NCI-H748 treated with DMSO at 0.1 percent for 48 hours (cell line): ENCODE measurements around the gene SAE1.

Experiments used
- DNase-seq: peaks from one replicate; lab custom pipeline; 2025; lab: John Stamatoyannopoulos, UW

SAE1 gene

DNA sequence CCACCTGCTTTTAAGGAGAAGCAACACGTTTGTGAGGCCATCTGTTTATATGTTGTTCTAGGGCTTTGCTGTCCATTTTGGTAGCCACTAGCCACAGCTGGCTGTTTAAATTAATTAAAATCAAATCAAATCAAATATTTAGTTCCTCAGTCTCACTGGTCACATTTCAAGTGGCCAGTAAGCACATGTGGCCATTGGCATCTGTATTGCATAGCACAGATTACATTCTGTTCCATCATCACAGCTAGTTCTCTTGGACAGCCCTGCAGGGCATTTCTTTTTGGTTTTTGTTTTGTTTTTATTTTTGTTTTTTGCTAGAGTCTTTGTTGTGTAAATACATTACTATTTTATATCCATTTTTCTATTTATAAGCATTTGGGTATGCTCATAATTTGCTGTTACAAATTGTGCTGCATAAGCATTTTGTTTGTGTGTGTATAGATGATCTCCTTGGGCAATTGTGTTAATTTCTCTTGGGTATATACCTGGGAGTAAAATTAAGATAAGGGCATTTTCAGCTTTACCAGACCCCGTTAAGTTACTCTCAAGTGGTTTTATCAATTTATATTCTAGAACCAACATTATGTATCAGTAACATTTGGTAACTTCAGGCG, 31.3 kb downstream of the SAE1 start:
- DNase-seq = no peak

DNA sequence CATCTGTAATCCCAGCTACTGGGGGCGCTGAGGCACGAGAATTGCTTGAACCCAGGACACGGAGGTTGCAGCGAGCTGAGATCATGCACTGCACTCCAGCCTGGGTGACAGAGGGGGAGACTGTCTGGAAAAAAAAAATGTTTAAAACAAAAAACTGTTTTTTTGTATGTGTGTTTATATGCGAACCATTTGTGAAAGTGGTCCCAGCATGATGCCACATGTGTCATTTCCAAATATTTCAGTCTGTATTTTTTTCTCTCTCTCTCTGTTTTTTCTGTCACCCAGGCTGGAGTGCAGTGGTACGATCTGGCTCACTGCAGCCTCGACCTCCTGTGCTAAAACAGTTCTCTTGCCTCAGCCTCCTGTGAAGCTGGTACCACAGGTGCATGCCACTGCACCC, 37.4 kb downstream of the SAE1 start:
- DNase-seq = no peak

DNA sequence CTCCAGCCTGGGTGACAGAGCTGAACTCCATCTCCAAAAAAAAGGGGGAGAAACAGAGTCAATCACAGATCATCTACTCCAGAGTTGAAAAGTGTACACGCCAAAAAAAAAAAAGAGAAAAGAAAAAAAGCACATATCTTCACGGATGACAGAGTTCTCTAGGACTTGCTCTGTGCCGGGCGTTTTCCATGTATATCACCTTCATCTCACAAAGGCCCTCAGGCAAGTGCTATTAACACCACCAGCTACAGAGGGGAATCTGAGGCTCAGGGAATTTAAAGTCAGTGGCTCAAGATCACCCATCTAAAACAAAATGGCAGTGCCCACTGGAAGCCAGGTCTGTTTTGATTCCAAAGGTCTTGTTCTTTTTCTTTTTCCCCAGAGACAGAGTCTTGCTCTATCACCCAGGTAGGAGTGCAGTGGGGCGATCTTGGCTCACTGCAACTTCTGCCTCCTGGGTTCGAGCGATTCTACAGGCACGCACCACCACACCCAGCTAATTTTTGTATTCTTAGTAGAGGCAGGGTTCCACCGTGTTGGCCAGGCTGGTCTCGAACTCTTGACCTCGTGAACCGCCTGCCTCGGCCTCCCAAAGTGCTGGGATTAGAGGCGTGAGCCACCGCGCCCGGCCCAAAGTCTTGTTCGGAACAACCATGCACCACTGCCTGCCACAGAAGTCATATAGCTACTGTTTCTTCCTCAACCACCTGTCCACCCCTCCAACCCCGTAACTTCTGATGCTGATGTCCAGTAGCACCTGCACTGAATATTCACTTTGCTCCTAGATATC, 42.2 kb downstream of the SAE1 start:
- DNase-seq = no peak

DNA sequence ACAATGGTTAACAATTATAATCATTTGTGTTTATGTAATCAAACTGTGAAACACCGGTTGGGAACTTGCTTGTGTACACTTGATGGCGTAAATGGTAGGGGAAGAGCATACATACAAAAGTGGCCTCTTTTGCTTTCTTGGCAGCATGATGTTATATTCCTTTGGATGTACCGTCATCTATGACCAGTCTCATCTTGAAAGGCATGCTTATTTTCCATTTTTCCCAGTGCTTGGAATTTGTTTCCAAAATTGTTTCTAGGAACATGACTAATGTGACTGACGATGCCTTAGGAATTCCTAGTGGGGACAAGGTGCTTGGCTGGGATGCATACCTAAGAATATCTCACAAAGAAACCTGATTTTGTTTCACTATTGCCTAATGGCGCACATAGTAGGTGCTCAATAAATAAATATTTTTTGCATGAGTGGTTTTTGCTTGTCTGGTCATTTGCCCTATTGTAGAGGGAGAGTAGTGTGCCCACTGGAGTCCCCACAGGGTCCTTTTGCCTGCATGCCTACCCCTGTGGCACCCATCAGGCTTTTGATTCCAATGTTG, 45.5 kb downstream of the SAE1 start:
- no peak for DNase-seq

DNA sequence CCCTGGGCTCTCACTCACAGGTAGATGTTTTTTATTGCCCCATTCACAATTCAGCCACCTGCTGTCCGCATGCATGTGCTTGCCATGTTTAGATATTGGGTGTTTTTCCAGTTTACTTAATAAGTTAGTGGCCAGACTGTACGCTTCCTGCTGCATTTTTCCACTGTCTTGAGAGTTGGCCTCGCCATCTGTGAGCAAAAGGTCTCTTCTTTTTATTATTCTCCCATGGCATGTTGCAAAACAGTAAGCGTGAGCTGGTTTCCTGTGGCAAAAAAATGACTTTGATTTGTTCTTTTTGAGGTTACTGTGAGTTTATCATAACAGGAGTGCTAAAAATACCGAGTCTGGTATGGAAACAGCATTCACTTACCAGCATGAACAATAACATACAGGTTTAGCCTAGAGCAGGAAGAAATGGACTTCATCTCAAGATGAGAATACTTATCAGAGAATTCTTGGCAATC, 46.0 kb downstream of the SAE1 start:
- DNase-seq = no peak

DNA sequence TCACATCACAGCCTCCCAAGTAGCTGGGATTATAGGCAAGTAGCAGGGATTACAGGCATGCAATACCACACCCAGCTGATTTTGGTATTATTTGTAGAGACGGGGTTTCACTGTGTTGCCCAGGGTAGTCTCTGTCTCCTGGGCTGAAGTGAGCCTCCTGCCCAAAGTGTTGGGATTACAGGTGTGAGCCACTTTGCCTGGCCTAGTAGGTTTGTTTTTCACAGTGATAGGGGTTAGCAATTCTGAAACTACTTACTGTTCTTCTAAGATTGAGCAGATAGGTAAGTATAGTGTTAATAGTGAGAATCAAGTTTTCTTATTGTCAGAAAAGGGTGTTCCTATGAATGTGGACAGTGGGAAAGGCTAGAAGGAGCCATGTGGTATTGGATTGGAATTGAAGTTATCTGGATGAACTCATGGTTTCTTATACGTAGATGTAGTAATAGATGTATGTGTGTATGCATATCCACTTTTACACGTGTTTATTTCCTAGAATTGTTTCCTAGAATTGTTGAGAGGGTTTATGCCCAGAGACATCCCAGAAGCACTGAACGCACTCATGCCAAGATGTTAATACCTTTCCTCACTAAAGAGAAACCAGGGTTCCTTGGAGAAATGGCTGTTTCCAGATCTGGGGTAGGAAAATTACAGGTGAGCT, 49.1 kb downstream of the SAE1 start:
- no peak for DNase-seq

DNA sequence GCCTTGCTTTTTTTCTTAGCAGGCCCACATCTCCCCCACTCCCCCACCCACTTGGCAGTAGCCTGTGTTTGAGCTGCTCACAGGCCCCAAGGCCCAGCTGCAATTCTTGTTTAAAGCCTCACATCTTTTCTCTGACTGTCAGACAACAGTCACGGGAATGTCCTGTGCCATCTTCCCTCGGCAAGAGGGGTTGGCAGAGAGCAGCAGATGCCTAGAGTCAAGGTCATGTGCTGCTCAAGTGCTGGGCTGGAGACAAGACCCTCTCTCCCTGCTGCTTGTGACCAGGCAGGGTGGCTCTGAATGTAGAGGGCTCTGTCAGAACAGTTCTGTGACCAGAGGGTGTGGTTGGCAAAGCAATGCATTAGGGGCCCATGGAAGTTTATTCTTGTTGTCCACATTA, 53.0 kb downstream of the SAE1 start:
- no peak for DNase-seq

DNA sequence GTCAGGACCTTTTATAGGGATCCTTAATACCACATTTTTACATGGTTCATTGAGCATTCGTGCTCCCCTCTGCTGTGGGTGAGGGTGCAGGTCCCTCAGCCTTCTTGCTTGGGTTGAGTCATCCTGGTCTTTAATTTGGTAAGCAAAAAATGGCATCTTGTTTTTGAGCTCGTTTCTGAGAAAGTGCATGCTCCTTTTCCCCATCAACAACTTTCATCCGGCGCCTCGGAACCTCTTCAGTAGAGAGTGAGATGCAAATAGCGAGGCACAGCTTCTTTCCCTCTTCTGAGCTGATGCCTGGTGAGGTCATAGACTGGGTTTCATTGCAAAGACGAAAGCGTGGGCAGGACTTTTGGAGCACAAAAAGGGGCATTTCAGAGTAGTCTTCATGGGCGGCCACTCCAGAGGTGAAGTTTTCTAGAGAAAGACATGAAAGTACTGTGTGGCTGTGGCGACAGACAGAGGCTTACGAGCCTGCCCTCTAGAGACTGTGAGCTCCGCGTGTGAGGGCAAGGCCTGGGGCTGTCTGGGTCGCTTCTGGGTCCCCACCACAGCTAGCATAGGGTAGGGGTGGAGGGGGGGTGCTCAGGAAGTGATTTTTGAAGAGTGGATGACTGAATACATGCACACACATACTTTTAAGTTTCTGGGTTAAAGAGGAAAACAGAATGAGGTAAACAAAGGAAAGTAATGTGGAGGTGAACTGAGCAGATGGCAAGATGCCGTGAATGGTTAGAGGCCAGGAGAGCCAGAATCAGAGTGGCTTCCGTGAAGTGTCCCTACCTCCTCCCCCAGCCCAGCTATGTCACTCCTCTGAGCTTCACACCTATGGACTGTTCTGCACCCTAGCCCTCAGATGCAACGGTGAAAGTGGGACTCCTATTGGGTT, 56.1 kb downstream of the SAE1 start:
- DNase-seq = no peak

DNA sequence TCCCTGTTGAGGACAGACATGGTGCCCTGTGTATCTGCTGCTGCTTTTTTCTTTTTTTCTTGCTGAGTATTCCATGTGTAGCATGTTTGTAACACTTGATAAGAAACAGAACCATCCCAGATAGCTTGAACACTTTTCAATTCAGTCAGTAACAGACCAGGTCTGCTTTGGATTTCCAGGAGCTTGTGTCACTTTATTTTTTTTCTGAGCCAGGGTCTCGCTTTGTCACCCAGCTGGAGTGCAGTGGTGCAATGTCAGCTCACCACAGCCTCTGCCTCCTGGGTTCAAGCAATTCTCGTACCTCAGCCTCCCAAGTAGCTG, 56.7 kb downstream of the SAE1 start:
- DNase-seq = no peak

DNA sequence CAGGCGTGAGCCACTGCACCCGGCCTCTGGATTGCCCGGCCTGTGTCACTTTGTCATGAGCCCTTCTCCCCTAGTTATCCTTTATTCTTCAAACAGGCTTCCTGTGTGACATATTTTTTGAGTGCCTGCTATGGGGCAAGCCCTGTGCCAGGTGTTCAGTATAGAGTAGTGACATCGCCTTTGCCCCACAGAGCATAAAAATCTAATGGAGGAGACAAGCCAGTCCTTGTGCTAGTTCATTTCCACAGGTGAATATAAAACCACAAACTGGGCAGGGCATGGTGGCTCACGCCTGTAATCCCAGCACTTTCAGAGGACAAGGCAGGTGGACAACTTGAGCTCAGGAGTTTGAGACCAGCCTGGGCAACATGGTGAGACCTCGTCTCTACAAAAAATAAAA, 57.2 kb downstream of the SAE1 start:
- no peak for DNase-seq

DNA sequence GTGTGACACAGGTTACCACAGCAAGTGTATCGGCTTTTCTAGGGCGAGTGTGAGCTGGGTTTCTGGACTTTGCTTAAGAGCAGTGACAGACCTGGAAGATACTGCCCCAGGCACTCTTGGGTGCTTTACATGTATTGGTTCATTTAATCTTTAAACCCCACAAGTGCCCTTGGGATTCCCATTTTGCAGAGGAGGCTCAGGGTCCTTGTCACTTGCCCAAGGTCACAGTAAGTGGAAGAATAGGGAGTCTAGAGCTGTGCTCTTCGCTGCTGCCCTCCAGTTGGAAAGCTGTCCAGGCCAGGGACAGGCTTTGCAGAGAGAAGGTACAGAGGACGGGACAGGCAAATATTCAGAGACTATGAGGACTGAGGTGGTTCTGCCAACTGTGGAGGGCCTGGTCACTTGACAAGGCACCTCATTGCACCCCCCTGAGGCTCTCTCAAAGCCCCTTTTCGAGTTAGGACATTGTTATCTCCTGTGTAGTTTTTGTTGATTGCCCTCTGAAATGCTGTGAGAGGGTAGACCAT, 57.9 kb downstream of the SAE1 start:
- DNase-seq = no peak

DNA sequence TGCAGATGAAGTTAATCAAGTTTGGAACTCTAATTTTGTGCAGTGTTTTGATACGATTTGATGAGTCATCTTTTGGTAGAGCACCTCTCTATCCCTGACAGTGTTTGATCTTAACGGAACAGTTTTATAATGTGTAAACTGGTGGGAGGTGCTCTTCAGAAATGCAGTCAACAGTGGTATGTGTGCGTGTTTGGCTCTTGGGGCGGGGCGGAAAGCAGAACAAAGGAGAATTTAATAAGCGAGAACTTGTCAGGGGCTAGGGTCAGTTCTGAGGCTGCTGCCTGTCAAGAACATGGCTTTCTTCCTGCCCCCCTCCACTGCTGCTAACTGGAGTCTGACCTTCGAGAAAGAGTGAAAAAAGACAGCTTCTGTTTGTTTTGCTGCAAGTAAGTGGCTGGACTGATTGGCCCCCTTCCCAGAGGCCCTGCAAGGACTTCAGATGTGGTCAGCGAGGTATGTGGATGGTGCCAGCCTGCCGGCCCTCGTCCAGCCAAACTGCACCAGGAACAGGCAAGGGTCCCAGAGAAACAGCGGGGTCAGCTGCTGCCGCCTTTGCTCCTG, 59.6 kb downstream of the SAE1 start:
- DNase-seq = no peak

DNA sequence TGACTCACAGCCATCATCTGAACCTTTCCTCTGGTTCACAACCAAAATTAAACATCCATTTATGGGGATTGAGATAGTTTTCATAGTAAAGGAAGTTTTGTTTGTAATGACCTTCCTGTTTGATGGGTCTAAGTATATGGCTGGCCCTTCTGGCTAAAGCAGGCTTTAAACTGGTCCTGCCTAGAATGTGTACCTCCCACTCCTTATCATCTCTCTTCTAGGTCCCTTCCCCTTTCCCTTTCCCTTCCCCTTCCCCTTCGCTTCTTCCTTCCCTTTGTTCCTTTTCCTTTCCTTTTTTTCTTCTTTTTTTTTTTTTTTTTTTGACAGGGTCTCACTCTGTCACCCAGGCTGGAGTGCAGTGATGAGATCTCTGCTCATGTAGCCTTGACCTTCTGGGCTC, 64.8 kb downstream of the SAE1 start:
- no peak for DNase-seq

DNA sequence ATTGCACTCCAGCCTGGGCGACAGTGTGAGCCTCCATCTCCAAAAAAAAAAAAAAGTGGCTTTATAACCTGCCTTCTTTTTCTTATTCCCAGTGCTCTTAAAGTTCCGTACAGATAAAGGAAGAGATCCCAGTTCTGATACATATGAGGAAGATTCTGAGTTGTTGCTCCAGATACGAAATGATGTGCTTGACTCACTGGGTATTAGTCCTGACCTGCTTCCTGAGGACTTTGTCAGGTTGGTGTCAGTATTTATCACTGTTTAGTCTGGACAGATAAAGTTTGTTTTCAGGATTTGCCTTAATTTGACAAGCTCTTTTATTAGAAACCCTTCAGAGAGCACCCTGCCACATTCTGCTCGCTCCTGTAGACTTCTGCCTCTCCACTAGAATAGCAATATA, 66.5 kb downstream of the SAE1 start:
- DNase-seq = no peak

DNA sequence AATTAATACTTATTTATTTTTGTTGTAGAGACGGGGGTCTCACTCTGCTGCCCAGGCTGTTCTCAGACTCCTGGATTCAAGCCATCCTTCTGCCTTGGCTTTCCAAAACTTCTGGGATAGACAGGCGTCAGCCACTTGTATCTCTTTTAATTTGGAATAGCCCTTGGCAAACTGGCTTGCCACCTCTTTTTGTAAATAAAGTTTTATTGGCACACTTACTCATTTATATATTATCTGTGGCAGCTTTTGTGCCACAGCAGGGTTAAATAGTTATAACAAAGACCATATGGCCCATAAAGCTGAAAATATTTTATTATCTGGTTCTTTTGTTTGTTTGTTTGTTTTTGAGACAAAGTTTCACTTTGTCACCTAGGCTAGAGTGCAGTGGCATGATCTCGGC, 69.9 kb downstream of the SAE1 start:
- DNase-seq = no peak

DNA sequence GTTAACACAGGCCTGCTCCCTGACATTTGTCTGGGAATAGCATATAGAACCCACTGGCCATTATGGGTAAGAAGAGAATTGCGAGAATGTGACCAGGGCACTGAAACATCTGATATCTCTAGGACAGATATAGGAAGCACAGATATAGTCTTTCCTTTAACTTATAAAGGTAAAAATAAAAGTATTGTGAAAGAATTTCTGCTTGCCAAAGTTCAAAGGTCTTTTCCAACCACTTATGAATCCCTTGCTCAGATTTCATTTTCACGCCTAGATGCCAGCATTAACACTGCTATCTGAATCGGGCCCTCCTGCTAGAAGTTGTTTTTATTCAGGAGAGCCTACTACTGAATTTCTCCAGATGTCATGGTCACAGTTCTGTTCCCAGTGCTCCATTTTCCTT, 72.6 kb downstream of the SAE1 start:
- no peak for DNase-seq

DNA sequence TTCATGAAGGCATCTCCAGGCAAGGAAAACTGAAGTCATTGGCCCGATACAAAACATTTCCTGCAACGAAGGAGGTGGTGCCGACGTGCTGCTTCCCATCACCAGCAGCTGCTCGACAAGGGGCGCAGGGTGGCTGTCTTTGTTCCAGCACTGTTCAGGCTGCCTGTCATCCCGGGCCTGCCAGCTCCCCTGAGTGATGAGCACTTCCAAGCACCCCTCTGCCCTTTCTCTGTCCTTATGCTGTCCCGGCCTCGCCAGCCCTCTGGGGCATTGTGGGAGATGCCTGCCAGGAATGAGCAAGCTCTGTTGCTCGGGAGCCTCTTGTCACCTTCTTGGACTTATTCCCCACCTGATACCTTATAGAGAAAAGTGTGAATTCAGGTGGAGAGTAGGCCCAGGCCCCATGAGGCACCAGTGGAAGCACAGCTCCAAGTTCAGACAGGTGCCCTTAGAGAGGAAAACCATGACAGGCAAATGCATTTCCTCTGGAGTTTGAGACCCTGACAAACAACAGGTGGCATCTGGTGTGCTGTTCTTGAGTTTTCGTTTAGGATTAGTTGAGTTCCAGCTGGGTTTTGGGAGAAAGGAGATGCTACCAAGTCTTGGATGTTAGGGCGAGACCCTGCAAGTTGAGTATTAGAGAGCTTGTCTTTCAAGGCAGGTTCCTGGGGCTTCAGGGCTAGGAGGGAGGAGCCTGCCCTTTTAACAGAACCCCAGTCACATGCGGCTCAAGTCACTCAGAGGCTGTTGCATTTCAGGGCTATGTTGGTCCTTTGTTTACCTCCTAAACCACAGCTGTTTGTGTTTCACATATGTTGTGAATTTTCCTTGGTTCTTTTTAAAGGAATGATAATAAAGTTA, 78.9 kb downstream of the SAE1 start:
- DNase-seq = no peak

DNA sequence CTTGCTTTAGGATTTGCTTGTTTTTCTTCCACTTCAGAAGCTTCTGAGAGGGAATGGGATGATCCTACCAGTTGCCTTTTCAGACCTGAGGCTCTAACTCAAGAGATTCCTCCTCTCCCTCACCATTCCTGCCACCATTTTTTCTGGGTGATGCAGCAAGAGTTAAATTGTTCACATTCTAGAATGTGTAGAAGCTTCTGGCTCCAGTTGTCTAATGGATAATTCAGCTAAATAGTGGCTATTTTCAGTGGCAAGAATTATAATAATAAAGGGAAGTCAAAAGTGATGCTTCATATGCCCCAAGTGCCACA, 79.5 kb downstream of the SAE1 start:
- no peak for DNase-seq

DNA sequence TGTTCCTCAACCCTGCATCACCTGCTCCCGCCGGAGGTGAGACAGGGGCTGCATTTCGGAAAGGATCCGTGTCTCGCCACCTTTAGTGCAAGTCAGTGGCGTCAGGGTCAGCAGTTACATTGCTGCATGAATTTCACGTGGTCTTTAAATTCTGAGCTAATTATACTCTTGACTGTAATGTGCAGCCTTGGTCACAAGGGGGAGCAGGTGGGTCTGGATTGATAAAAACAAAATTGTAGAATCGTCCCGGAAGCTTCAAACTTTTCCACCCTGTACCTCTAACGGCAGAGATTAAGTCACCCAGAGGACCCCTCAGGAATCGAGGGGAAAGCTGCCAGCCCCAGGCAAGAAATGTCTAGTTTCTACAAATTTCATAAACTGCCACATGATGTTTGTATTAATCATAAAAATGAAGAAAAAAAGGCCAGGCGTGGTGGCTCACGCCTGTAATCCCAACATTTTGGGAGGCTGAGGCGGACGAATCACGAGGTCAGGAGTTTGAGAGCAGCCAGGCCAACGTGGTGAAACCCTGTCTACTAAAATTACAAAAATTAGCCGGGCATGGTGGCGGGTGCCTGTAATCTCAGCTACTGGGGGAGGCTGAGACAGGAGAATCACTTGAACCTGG, 80.2 kb downstream of the SAE1 start:
- DNase-seq = peak; percentile 73

DNA sequence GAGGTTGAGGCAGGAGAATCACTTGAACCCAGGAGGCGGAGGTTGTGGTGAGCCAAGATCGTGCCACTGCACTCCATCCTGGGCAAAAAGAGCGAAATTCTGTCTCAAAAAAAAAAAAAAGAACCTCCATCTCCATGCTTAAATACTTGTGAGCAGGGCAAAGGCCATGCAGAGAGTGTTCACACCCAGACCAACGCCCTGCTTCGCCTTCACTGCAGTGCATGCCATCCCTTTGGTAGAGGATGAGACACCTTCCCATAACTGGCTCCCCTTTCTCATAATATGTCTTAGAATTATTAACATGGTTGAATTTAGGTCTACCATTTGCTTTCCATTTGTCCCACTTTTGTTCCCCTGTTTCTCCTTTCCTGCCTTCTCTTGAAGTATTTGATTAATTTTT, 84.9 kb downstream of the SAE1 start:
- no peak for DNase-seq
